ENCODE measurements around the gene TREX2. TPM values are rescaled to one million over a fixed set of nuclear protein-coding genes. Genes with fewer than 3 reads are reported as not detected.

Gene TREX2
- total RNA-seq, 1 donor from 2014 or later = 3.7 TPM

GRCh38 chrX:153440556-153441135 lies 5.2 kb downstream of the TREX2 start:
- H3K27ac ChIP-seq (ENCODE audit: low read depth, low read length) = no peak overlapping the region
- H3K9me3 ChIP-seq (ENCODE audit: control insufficient read depth in 3 of 3, low read length in 3 of 3) = no peaks in the 10 kb centered on the region
- H3K4me1 ChIP-seq (ENCODE audit: control insufficient read depth in 3 of 3, insufficient read depth in 3 of 3, low read length in 3 of 3) = no peaks in the 10 kb centered on the region
- H3K27me3 ChIP-seq (ENCODE audit: control insufficient read depth in 3 of 3, insufficient read depth in 3 of 3, low read length in 3 of 3) = peaks cover 2 to 9% (median 3%) of the 10 kb centered on the region in 3 donors
- H3K4me3 ChIP-seq (ENCODE audit: low read length in 3 of 3) = no peak overlapping the region
- no peaks in the 10 kb centered on the region for H3K36me3 ChIP-seq (ENCODE audit: control insufficient read depth in 3 of 3, insufficient read depth in 3 of 3, low read length in 3 of 3)
- H3K9ac ChIP-seq (ENCODE audit: low read depth in 1 of 3, low read length in 3 of 3) = no peak overlapping the region

- no peak overlapping the region for H3K27ac ChIP-seq (ENCODE audit: low read depth, low read length)
- H3K4me3 ChIP-seq (ENCODE audit: low read length in 3 of 3) = no peak overlapping the region
- no peaks in the 10 kb centered on the region for H3K4me1 ChIP-seq (ENCODE audit: control insufficient read depth in 3 of 3, insufficient read depth in 3 of 3, low read length in 3 of 3)
- H3K27me3 ChIP-seq (ENCODE audit: control insufficient read depth in 3 of 3, insufficient read depth in 3 of 3, low read length in 3 of 3) = peaks cover 2 to 9% (median 3%) of the 10 kb centered on the region in 3 donors
- no peaks in the 10 kb centered on the region for H3K9me3 ChIP-seq (ENCODE audit: control insufficient read depth in 3 of 3, low read length in 3 of 3)
- H3K36me3 ChIP-seq (ENCODE audit: control insufficient read depth in 3 of 3, insufficient read depth in 3 of 3, low read length in 3 of 3) = no peaks in the 10 kb centered on the region
- no peak overlapping the region for H3K9ac ChIP-seq (ENCODE audit: low read depth in 1 of 3, low read length in 3 of 3)
Observed at GRCh38 chrX:153439977-153440376, 5.9 kb downstream of the TREX2 start.

DNA sequence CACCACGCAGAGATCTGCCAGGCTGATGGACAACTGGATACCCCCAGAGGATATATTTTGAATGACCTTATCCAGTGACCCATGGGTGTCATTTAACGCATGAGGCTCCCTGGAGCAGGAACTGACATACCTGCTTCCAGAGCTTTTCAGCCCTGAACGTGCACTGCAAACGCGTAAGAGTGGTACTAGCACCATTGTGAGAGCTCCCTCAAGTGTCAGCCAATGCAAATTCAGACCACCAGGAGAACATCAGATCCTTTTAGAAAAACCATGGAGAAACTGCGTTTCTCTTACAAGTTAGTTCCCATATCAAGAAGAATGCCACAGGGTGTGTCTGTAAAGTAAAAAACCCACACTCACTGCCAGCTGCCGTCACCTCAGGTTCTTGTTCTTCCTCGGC lies 7.3 kb downstream of the TREX2 start:
- H3K9ac ChIP-seq (ENCODE audit: low read depth in 1 of 3, low read length in 3 of 3) = no peak overlapping the region

GRCh38 chrX:153435845-153436244 lies 10.0 kb downstream of the TREX2 start:
- Histone ChIP-seq H3K9me3 (ENCODE audit: control insufficient read depth in 3 of 3, low read length in 3 of 3) (peaks cover 0 to under 1% (median 0%) of the 10 kb centered on the region in 3 donors), H3K9ac (ENCODE audit: low read depth in 1 of 3, low read length in 3 of 3) (no peak overlapping the region)

More for the DNA sequence above, 7.3 kb downstream of the TREX2 start:
- H3K36me3 ChIP-seq (ENCODE audit: control insufficient read depth in 3 of 3, insufficient read depth in 3 of 3, low read length in 3 of 3) = no peaks in the 10 kb centered on the region
- H3K27me3 ChIP-seq (ENCODE audit: control insufficient read depth in 3 of 3, insufficient read depth in 3 of 3, low read length in 3 of 3) = peaks cover 2 to 9% (median 3%) of the 10 kb centered on the region in 3 donors
- H3K9me3 ChIP-seq (ENCODE audit: control insufficient read depth in 3 of 3, low read length in 3 of 3) = no peaks in the 10 kb centered on the region
- no peaks in the 10 kb centered on the region for H3K4me1 ChIP-seq (ENCODE audit: control insufficient read depth in 3 of 3, insufficient read depth in 3 of 3, low read length in 3 of 3)
- no peak overlapping the region for H3K4me3 ChIP-seq (ENCODE audit: low read length in 3 of 3)
- no peak overlapping the region for H3K27ac ChIP-seq (ENCODE audit: low read depth, low read length)

DNA sequence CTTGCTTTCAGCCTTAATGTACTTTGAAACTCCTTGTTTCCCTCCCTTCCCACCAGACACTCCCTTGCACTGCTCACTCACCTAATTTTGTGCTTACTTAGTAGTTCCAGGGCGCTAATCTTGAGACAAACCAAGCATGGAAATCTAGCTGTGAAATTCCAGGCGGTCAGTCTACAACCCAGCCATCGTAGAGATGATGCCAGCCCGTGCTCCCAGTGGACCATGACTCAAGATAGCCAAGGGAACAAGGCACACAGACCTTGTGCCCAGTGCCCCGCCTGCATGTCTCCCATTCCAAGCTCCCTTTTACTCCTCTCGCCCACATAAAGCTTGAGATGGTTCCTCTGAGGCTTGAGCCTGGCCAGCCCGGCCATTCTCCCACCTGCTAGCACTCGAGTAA lies 11.1 kb downstream of the TREX2 start:
- H3K27ac ChIP-seq (ENCODE audit: low read depth, low read length) = no peak overlapping the region

More at GRCh38 chrX:153435845-153436244, 10.0 kb downstream of the TREX2 start:
- Histone ChIP-seq H3K27ac (ENCODE audit: low read depth, low read length) (no peak overlapping the region), H3K36me3 (ENCODE audit: control insufficient read depth in 3 of 3, insufficient read depth in 3 of 3, low read length in 3 of 3) (no peaks in the 10 kb centered on the region), H3K27me3 (ENCODE audit: control insufficient read depth in 3 of 3, insufficient read depth in 3 of 3, low read length in 3 of 3) (peaks cover 2 to 12% (median 3%) of the 10 kb centered on the region in 3 donors), H3K4me1 (ENCODE audit: control insufficient read depth in 3 of 3, insufficient read depth in 3 of 3, low read length in 3 of 3) (no peaks in the 10 kb centered on the region), H3K4me3 (ENCODE audit: low read length in 3 of 3) (no peak overlapping the region)

GRCh38 chrX:153433781-153434285 lies 12.0 kb downstream of the TREX2 start:
- Histone ChIP-seq H3K27me3 (ENCODE audit: control insufficient read depth in 3 of 3, insufficient read depth in 3 of 3, low read length in 3 of 3) (peaks cover 0 to 4% (median 0%) of the 10 kb centered on the region in 3 donors), H3K27ac (ENCODE audit: low read depth, low read length) (no peak overlapping the region), H3K4me1 (ENCODE audit: control insufficient read depth in 3 of 3, insufficient read depth in 3 of 3, low read length in 3 of 3) (no peaks in the 10 kb centered on the region), H3K9me3 (ENCODE audit: control insufficient read depth in 3 of 3, low read length in 3 of 3) (peaks cover 0 to 5% (median 0%) of the 10 kb centered on the region in 3 donors), H3K9ac (ENCODE audit: low read depth in 1 of 3, low read length in 3 of 3) (no peak overlapping the region), H3K36me3 (ENCODE audit: control insufficient read depth in 3 of 3, insufficient read depth in 3 of 3, low read length in 3 of 3) (no peaks in the 10 kb centered on the region), H3K4me3 (ENCODE audit: low read length in 3 of 3) (no peak overlapping the region)

More for the DNA sequence above, 11.1 kb downstream of the TREX2 start:
- Histone ChIP-seq H3K9ac (ENCODE audit: low read depth in 1 of 3, low read length in 3 of 3) (no peak overlapping the region), H3K9me3 (ENCODE audit: control insufficient read depth in 3 of 3, low read length in 3 of 3) (peaks cover 0 to 5% (median 0%) of the 10 kb centered on the region in 3 donors), H3K4me1 (ENCODE audit: control insufficient read depth in 3 of 3, insufficient read depth in 3 of 3, low read length in 3 of 3) (no peaks in the 10 kb centered on the region), H3K4me3 (ENCODE audit: low read length in 3 of 3) (no peak overlapping the region), H3K36me3 (ENCODE audit: control insufficient read depth in 3 of 3, insufficient read depth in 3 of 3, low read length in 3 of 3) (no peaks in the 10 kb centered on the region), H3K27me3 (ENCODE audit: control insufficient read depth in 3 of 3, insufficient read depth in 3 of 3, low read length in 3 of 3) (peaks cover under 1 to 7% (median 1%) of the 10 kb centered on the region in 3 donors)

DNA sequence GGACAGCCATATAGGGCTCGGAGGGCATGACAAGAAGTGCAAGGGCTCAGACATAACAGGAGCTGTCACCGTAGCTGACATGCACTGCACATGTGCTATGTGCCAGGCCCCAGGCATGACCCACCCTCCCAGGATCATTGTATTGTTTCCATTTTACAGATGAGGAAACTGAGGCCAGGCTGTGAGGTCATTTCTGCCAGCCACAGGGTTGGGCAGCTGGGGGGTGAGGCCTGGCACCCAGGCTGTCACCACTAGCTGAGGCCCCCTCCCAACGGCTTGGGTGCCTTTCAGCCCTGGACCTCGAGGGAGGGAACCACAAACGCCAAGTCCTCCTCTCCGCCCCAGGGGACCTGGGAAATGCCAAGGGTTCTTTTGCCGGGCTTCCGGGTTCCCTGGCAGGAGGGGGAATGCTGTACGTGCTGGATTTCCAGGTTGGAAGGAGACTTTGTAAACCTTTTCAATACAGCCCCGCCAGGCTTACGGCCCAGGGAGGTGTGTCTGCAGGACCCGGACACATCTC lies 12.6 kb downstream of the TREX2 start:
- Histone ChIP-seq H3K36me3 (ENCODE audit: control insufficient read depth in 3 of 3, insufficient read depth in 3 of 3, low read length in 3 of 3) (no peaks in the 10 kb centered on the region), H3K27ac (ENCODE audit: low read depth, low read length) (no peak overlapping the region), H3K4me1 (ENCODE audit: control insufficient read depth in 3 of 3, insufficient read depth in 3 of 3, low read length in 3 of 3) (no peaks in the 10 kb centered on the region), H3K27me3 (ENCODE audit: control insufficient read depth in 3 of 3, insufficient read depth in 3 of 3, low read length in 3 of 3) (peaks cover 0 to 4% (median 0%) of the 10 kb centered on the region in 3 donors), H3K9me3 (ENCODE audit: control insufficient read depth in 3 of 3, low read length in 3 of 3) (peaks cover 0 to 5% (median 0%) of the 10 kb centered on the region in 3 donors), H3K9ac (ENCODE audit: low read depth in 1 of 3, low read length in 3 of 3) (no peak overlapping the region), H3K4me3 (ENCODE audit: low read length in 3 of 3) (no peak overlapping the region)

- no peak overlapping the region for H3K9ac ChIP-seq (ENCODE audit: low read depth in 1 of 3, low read length in 3 of 3)
- peaks cover 0 to 4% (median 0%) of the 10 kb centered on the region in 3 donors for H3K27me3 ChIP-seq (ENCODE audit: control insufficient read depth in 3 of 3, insufficient read depth in 3 of 3, low read length in 3 of 3)
- no peak overlapping the region for H3K4me3 ChIP-seq (ENCODE audit: low read length in 3 of 3)
- peaks cover 0 to 5% (median 0%) of the 10 kb centered on the region in 3 donors for H3K9me3 ChIP-seq (ENCODE audit: control insufficient read depth in 3 of 3, low read length in 3 of 3)
- H3K36me3 ChIP-seq (ENCODE audit: control insufficient read depth in 3 of 3, insufficient read depth in 3 of 3, low read length in 3 of 3) = no peaks in the 10 kb centered on the region
- H3K27ac ChIP-seq (ENCODE audit: low read depth, low read length) = no peak overlapping the region
- H3K4me1 ChIP-seq (ENCODE audit: control insufficient read depth in 3 of 3, insufficient read depth in 3 of 3, low read length in 3 of 3) = no peaks in the 10 kb centered on the region
Observed at GRCh38 chrX:153430796-153431195, 15.1 kb downstream of the TREX2 start.

GRCh38 chrX:153426204-153426603 lies 19.7 kb downstream of the TREX2 start:
- Histone ChIP-seq H3K27ac (ENCODE audit: low read depth, low read length) (no peak overlapping the region), H3K27me3 (ENCODE audit: control insufficient read depth in 3 of 3, insufficient read depth in 3 of 3, low read length in 3 of 3) (peaks cover 0 to 4% (median 0%) of the 10 kb centered on the region in 3 donors), H3K4me1 (ENCODE audit: control insufficient read depth in 3 of 3, insufficient read depth in 3 of 3, low read length in 3 of 3) (no peaks in the 10 kb centered on the region), H3K9ac (ENCODE audit: low read depth in 1 of 3, low read length in 3 of 3) (no peak overlapping the region), H3K9me3 (ENCODE audit: control insufficient read depth in 3 of 3, low read length in 3 of 3) (peaks cover 0 to 5% (median 0%) of the 10 kb centered on the region in 3 donors), H3K4me3 (ENCODE audit: low read length in 3 of 3) (no peak overlapping the region), H3K36me3 (ENCODE audit: control insufficient read depth in 3 of 3, insufficient read depth in 3 of 3, low read length in 3 of 3) (no peaks in the 10 kb centered on the region)

DNA sequence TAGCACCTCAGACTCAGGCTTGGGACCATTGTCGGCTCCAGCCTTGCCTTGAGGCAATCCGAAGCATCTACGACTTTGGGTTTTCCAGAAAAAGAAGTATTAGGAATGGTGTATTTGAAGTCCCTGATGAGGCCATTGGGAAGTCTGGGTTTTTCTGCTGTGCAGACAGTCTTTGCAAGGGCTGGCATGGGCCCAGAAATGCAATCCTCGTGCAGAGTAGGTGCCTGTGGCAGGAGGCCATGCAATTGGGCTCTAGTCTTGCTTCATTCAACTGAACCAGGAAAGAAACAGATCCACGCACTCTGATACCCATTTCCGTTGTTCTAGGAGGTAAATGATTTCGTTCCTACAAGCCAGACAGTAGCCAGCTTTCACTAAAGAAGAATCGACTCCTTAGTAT lies 22.2 kb downstream of the TREX2 start:
- H3K4me1 ChIP-seq (ENCODE audit: control insufficient read depth in 3 of 3, insufficient read depth in 3 of 3, low read length in 3 of 3) = no peaks in the 10 kb centered on the region
- no peaks in the 10 kb centered on the region for H3K9me3 ChIP-seq (ENCODE audit: control insufficient read depth in 3 of 3, low read length in 3 of 3)
- no peak overlapping the region for H3K9ac ChIP-seq (ENCODE audit: low read depth in 1 of 3, low read length in 3 of 3)
- H3K27me3 ChIP-seq (ENCODE audit: control insufficient read depth in 3 of 3, insufficient read depth in 3 of 3, low read length in 3 of 3) = peaks cover 0 to 4% (median 0%) of the 10 kb centered on the region in 3 donors
- H3K27ac ChIP-seq (ENCODE audit: low read depth, low read length) = no peak overlapping the region
- no peak overlapping the region for H3K4me3 ChIP-seq (ENCODE audit: low read length in 3 of 3)
- H3K36me3 ChIP-seq (ENCODE audit: control insufficient read depth in 3 of 3, insufficient read depth in 3 of 3, low read length in 3 of 3) = no peaks in the 10 kb centered on the region

Measured in skeletal muscle tissue (tissue), 4 donors.